Body of pancreas (tissue), 4 donors: ENCODE results near the gene KIF21A.

Source experiments
- CTCF ChIP-seq, 7 experiments: fragments of 450-650 bp in 4 of 7; fragments of 200-600 bp in 3 of 7; sonication (generic) in 3 of 7; IDR thresholded peaks; one replicate each; pipeline ENCODE4 v1.5.1; 2016 to 2019; ENCODE audit warnings: antibody characterized with exemption in 7 of 7
- POLR2A ChIP-seq, 3 donors: fragments of 450-650 bp; IDR thresholded peaks; one replicate each; pipeline ENCODE4 v1.6.1; 2016; ENCODE audit warnings: antibody characterized with exemption in 3 of 3, mild to moderate bottlenecking in 2 of 3

- TF ChIP-seq POLR2A (IDR thresholded peaks at IDR 0.05), result no peak
- no peak for TF ChIP-seq CTCF (IDR thresholded peaks at IDR 0.05)
Observed at GRCh38 chr12:39406262-39406661, 36.7 kb downstream of the KIF21A start.
